ENCODE results near the gene U2AF2.
A peak's percentile ranks its signal among the peaks of the same experiment; 100 is the strongest.

U2AF2 gene

DNA sequence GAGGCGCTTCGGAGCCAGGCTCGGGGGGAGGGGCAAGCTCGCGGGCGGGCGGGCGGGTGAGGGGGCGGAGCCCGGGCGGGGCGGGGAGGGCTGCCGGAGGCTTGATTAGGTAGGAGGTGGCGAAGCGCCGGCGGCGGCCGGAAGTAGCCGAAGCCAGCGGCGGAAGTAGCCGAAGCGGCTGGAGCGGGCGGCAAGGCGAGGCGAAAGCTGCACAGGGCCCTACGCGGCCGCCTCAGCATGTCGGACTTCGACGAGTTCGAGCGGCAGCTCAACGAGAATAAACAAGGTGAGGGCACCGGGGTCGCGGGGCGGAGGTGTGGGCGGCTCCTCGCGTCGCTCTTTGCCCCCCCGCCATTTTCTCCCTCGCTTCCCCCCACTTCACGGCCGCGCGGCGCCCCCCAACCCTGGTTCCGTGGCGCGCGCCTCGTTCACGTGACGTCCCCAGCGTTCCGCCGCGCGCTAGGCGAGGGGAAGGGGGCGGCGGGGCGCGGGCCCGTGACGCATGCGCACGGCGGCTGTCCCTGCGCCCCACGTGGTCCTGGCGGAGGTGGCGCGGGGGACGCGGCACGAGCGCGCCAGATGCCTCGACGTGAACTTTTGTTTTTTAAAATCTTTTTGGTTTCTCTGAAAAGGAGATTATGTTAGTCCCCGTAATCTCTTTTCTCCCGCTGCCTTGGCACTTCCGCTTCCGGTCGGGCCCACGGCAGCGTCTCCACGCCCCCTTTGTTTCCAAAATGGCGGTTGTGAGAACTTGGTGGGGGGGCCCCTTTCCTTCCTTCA lies at the start of gene U2AF2:
U2AF2 (plus strand) TSS at position 168 of the 780 bp plus-strand sequence; CDS start at position 238, 70 bp downstream.
- Histone ChIP-seq H3K27me3 (replicated peaks; ENCODE audit: control insufficient read depth, insufficient read depth, low read length) (no peaks in the 10 kb centered on the region), H3K36me3 (ENCODE audit: control insufficient read depth, insufficient read depth, low read length) (peaks cover 17% of the 10 kb centered on the region), H3K4me3 (replicated peaks; ENCODE audit: low read depth, low read length) (peak within 1 kb of the TSS; percentile 77)
- TF ChIP-seq CTCF (IDR thresholded peaks at IDR 0.05; ENCODE audit: insufficient read depth, low read length, poor library complexity, severe bottlenecking) = no peak
- DNase-seq (ENCODE audit: extremely low read depth, insufficient read length) = peak; percentile 95

GRCh38 chr19:55605207-55605636 lies 49.6 kb upstream of the U2AF2 start:
- TF ChIP-seq CTCF (IDR thresholded peaks at IDR 0.05; ENCODE audit: insufficient read depth, low read length, poor library complexity, severe bottlenecking) = no peak
- peak overlapping the region; percentile 90 for H3K4me3 ChIP-seq (replicated peaks; ENCODE audit: low read depth, low read length)
- H3K36me3 ChIP-seq (ENCODE audit: control insufficient read depth, insufficient read depth, low read length) = peaks cover 7% of the 10 kb centered on the region

GRCh38 chr19:55605637-55606470 lies 49.0 kb upstream of the U2AF2 start, which contains the start of gene ZNF865:
Gene ZNF865 (plus strand): TSS chr19:55605647. CDS start chr19:55613619, 7,972 bp downstream.
- peak; percentile 84 for TF ChIP-seq CTCF (IDR thresholded peaks at IDR 0.05; ENCODE audit: insufficient read depth, low read length, poor library complexity, severe bottlenecking)
- H3K4me3 ChIP-seq (replicated peaks; ENCODE audit: low read depth, low read length) = peak within 1 kb of the TSS; percentile 90
- DNase-seq (ENCODE audit: extremely low read depth, insufficient read length) = peak; percentile 70
- H3K36me3 ChIP-seq (ENCODE audit: control insufficient read depth, insufficient read depth, low read length) = peaks cover 7% of the 10 kb centered on the region
- no peaks in the 10 kb centered on the region for H3K27me3 ChIP-seq (replicated peaks; ENCODE audit: control insufficient read depth, insufficient read depth, low read length)

More at GRCh38 chr19:55605207-55605636, 49.6 kb upstream of the U2AF2 start:
- no peaks in the 10 kb centered on the region for H3K27me3 ChIP-seq (replicated peaks; ENCODE audit: control insufficient read depth, insufficient read depth, low read length)
- peak; percentile 98 for DNase-seq (ENCODE audit: extremely low read depth, insufficient read length)

GRCh38 chr19:55606471-55606787 lies 48.4 kb upstream of the U2AF2 start:
- TF ChIP-seq CTCF (IDR thresholded peaks at IDR 0.05; ENCODE audit: insufficient read depth, low read length, poor library complexity, severe bottlenecking) = no peak
- peaks cover 7% of the 10 kb centered on the region for H3K36me3 ChIP-seq (ENCODE audit: control insufficient read depth, insufficient read depth, low read length)
- H3K27me3 ChIP-seq (replicated peaks; ENCODE audit: control insufficient read depth, insufficient read depth, low read length) = no peaks in the 10 kb centered on the region
- H3K4me3 ChIP-seq (replicated peaks; ENCODE audit: low read depth, low read length) = peak overlapping the region; percentile 90
- no peak for DNase-seq (ENCODE audit: extremely low read depth, insufficient read length)

DNA sequence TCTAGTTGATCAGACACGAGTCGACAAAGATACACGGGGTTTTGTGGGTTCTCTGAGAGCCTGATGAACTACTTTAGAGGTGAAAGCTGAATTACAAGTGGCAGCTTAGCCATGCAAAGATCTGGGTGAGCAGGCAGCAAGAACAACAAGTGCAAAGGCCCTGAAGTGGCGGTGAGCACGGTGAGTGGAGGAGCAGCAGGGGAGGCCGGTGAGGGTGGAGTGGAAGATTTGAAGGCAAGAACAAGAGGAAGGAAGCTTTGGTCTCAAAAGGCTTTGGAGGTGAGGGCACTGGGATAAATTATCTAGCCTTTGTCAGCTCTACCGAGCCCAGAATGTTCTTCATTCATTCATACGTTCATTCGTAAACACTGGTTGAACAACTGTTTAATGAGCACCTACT lies 48.0 kb upstream of the U2AF2 start:
- Histone ChIP-seq H3K4me3 (replicated peaks; ENCODE audit: low read depth, low read length) (peak overlapping the region; percentile 90), H3K27me3 (replicated peaks; ENCODE audit: control insufficient read depth, insufficient read depth, low read length) (no peaks in the 10 kb centered on the region), H3K36me3 (ENCODE audit: control insufficient read depth, insufficient read depth, low read length) (peaks cover 7% of the 10 kb centered on the region)
- TF ChIP-seq CTCF (IDR thresholded peaks at IDR 0.05; ENCODE audit: insufficient read depth, low read length, poor library complexity, severe bottlenecking) = no peak
- DNase-seq (ENCODE audit: extremely low read depth, insufficient read length) = no peak
